WTC11 (cell line): ENCODE results near the gene PAQR9. TPM values are rescaled to one million over a fixed set of nuclear protein-coding genes. Genes with fewer than 3 reads are reported as not detected.

Source experiments
- ATAC-seq: fragments of 200-7000 bp; cut with Tn5 transposase; 2 replicates; pipeline ENCODE4 v1.10.0; 2021; ENCODE audit warnings: mild to moderate bottlenecking, moderate library complexity
- CTCF ChIA-PET: fragments of 300-600 bp; sonication (Branson Sonifier 250); formaldehyde crosslinking; loops from one replicate; lab custom pipeline; 2021; ENCODE audit warnings: antibody characterized with exemption; lab: Charles Lee
- POLR2A ChIA-PET: fragments of 350-600 bp; sonication (Branson Sonifier 250); formaldehyde crosslinking; loops from one replicate; lab custom pipeline; 2021; ENCODE audit warnings: antibody characterized with exemption; lab: Charles Lee
- DNase-seq: peaks from one replicate; pipeline ENCODE4 v3.0.0; 2021; ENCODE audit warnings: low spot score
- H3K27ac Mint-ChIP-seq: 2 replicates; pipeline ENCODE4 v1.8.0; 2021; ENCODE audit warnings: mixed read lengths
- H3K27me3 Mint-ChIP-seq: 2 replicates; pipeline ENCODE4 v1.8.0; 2021; ENCODE audit warnings: low read depth, mild to moderate bottlenecking, moderate library complexity, mixed read lengths
- H3K36me3 Mint-ChIP-seq: 2 replicates; pipeline ENCODE4 v1.8.0; 2021; ENCODE audit warnings: mixed read lengths
- H3K4me1 Mint-ChIP-seq: 2 replicates; pipeline ENCODE4 v1.8.0; 2022; ENCODE audit warnings: mixed read lengths
- H3K4me3 Mint-ChIP-seq: 2 replicates; pipeline ENCODE4 v1.8.0; 2021; ENCODE audit warnings: mild to moderate bottlenecking, moderate library complexity, mixed read lengths
- H3K9me3 Mint-ChIP-seq: 2 replicates; pipeline ENCODE4 v1.8.0; 2021; ENCODE audit warnings: mixed read lengths
- EMX1 ChIP-seq: fragments of 250-450 bp; sonication (Bioruptor Pico); IDR thresholded peaks from 2 replicates; pipeline ENCODE4 v1.8.0; 2021; ENCODE audit warnings: mild to moderate bottlenecking
- ESRRA ChIP-seq: sonication (generic); formaldehyde crosslinking; IDR thresholded peaks from 2 replicates; pipeline ENCODE4 v1.8.1; 2022; ENCODE audit warnings: mild to moderate bottlenecking, missing genetic modification reagents, borderline replicate concordance
- HMGA2 ChIP-seq: fragments of 250-450 bp; sonication (Bioruptor Pico); IDR thresholded peaks from 2 replicates; pipeline ENCODE4 v1.4.0; 2021; ENCODE audit warnings: mild to moderate bottlenecking, moderate library complexity
- NFE2L1 ChIP-seq: sonication (generic); formaldehyde crosslinking; IDR thresholded peaks from 2 replicates; pipeline ENCODE4 v1.8.1; 2023; ENCODE audit warnings: missing genetic modification reagents
- NR2C2 ChIP-seq: sonication (generic); formaldehyde crosslinking; IDR thresholded peaks from 2 replicates; pipeline ENCODE4 v1.8.0; 2022; ENCODE audit warnings: mild to moderate bottlenecking, missing genetic modification reagents
- ZBTB21 ChIP-seq: sonication (generic); formaldehyde crosslinking; IDR thresholded peaks from 2 replicates; pipeline ENCODE4 v1.8.1; 2023; ENCODE audit warnings: mild to moderate bottlenecking, missing genetic modification reagents, borderline replicate concordance
- total RNA-seq: library from RNA; stranded (reverse); gene quantifications from 3 replicates; pipeline ENCODE4 v1.2.3, GENCODE V29; 2021
- TF ChIP-seq, protein P1 (sequence below): sonication (generic); formaldehyde crosslinking; IDR thresholded peaks from 2 replicates; pipeline ENCODE4 v1.8.0; 2022; ENCODE audit warnings: mild to moderate bottlenecking, missing genetic modification reagents
- TF ChIP-seq, protein P2 (sequence below): fragments of 250-450 bp; sonication (Bioruptor Pico); IDR thresholded peaks from 2 replicates; pipeline ENCODE4 v2.1.2; 2022; ENCODE audit warnings: mild to moderate bottlenecking, moderate library complexity
- TF ChIP-seq, protein P3 (sequence below): sonication (generic); formaldehyde crosslinking; IDR thresholded peaks from 2 replicates; pipeline ENCODE4 v1.8.1; 2022; ENCODE audit warnings: low read depth, mild to moderate bottlenecking, moderate library complexity, missing genetic modification reagents, borderline replicate concordance
- TF ChIP-seq, protein P4 (sequence below): sonication (generic); formaldehyde crosslinking; IDR thresholded peaks from 2 replicates; pipeline ENCODE4 v1.8.0; 2022; ENCODE audit warnings: mild to moderate bottlenecking, missing genetic modification reagents
- TF ChIP-seq, protein P5 (sequence below): sonication (generic); formaldehyde crosslinking; IDR thresholded peaks from 2 replicates; pipeline ENCODE4 v1.8.1; 2023; ENCODE audit warnings: mild to moderate bottlenecking, missing genetic modification reagents, moderate library complexity
- TF ChIP-seq, protein P6 (sequence below): sonication (generic); formaldehyde crosslinking; conservative IDR thresholded peaks from 2 replicates; pipeline ENCODE4 v1.8.1; 2022; ENCODE audit warnings: mild to moderate bottlenecking, missing genetic modification reagents
- TF ChIP-seq, protein P7 (sequence below): fragments of 250-450 bp; sonication (Bioruptor Pico); IDR thresholded peaks from 2 replicates; pipeline ENCODE4 v1.8.0; 2021; ENCODE audit warnings: mild to moderate bottlenecking
- TF ChIP-seq, protein P8 (sequence below): sonication (generic); formaldehyde crosslinking; IDR thresholded peaks from 2 replicates; pipeline ENCODE4 v1.8.1; 2022; ENCODE audit warnings: mild to moderate bottlenecking, missing genetic modification reagents, moderate library complexity, borderline replicate concordance
- TF ChIP-seq, protein P9 (sequence below): fragments of 250-450 bp; sonication (Bioruptor Pico); IDR thresholded peaks from 2 replicates; pipeline ENCODE4 v1.9.0; 2021; ENCODE audit warnings: mild to moderate bottlenecking
- TF ChIP-seq, protein P10 (sequence below): sonication (generic); formaldehyde crosslinking; IDR thresholded peaks from 2 replicates; pipeline ENCODE4 v1.8.1; 2022; ENCODE audit warnings: missing genetic modification reagents, borderline replicate concordance
- TF ChIP-seq, protein P11 (sequence below): fragments of 250-450 bp; sonication (Bioruptor Pico); IDR thresholded peaks from 2 replicates; pipeline ENCODE4 v1.9.0; 2021; ENCODE audit warnings: mild to moderate bottlenecking

The PAQR9 gene
- total RNA-seq, 1 experiment from 2014 or later = 2.0 TPM

DNA sequence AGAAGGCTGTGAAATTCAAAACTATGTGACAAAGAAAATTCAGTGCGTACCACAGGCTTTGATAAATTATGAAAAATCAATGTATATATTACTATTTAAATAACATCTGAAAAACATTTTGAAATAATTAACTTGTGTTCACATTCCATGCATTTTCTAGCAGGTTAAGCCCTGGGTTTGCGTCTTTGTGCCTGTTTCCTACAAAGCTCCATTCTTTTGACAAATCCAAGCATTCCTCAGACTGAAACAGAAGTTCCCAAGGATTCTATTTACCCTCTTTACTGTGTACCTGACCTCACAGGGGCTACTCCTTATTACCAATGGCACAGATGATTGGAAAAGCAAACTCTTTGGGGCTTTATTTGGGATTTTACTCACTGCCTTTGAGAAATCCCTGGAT is 1.9 kb downstream of the PAQR9 start (continued):
- TF ChIP-seq, protein P1, sequence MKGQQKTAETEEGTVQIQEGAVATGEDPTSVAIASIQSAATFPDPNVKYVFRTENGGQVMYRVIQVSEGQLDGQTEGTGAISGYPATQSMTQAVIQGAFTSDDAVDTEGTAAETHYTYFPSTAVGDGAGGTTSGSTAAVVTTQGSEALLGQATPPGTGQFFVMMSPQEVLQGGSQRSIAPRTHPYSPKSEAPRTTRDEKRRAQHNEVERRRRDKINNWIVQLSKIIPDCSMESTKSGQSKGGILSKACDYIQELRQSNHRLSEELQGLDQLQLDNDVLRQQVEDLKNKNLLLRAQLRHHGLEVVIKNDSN (CRISPR knock-in tag) = no peak
- TF ChIP-seq, protein P2, sequence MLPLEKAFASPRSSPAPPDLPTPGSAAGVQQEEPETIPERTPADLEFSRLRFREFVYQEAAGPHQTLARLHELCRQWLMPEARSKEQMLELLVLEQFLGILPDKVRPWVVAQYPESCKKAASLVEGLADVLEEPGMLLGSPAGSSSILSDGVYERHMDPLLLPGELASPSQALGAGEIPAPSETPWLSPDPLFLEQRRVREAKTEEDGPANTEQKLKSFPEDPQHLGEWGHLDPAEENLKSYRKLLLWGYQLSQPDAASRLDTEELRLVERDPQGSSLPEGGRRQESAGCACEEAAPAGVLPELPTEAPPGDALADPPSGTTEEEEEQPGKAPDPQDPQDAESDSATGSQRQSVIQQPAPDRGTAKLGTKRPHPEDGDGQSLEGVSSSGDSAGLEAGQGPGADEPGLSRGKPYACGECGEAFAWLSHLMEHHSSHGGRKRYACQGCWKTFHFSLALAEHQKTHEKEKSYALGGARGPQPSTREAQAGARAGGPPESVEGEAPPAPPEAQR (CRISPR knock-in tag) = no peak
- TF ChIP-seq, protein P3, sequence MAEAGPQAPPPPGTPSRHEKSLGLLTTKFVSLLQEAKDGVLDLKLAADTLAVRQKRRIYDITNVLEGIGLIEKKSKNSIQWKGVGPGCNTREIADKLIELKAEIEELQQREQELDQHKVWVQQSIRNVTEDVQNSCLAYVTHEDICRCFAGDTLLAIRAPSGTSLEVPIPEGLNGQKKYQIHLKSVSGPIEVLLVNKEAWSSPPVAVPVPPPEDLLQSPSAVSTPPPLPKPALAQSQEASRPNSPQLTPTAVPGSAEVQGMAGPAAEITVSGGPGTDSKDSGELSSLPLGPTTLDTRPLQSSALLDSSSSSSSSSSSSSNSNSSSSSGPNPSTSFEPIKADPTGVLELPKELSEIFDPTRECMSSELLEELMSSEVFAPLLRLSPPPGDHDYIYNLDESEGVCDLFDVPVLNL (CRISPR knock-in tag) = no peak
- TF ChIP-seq, protein P4, sequence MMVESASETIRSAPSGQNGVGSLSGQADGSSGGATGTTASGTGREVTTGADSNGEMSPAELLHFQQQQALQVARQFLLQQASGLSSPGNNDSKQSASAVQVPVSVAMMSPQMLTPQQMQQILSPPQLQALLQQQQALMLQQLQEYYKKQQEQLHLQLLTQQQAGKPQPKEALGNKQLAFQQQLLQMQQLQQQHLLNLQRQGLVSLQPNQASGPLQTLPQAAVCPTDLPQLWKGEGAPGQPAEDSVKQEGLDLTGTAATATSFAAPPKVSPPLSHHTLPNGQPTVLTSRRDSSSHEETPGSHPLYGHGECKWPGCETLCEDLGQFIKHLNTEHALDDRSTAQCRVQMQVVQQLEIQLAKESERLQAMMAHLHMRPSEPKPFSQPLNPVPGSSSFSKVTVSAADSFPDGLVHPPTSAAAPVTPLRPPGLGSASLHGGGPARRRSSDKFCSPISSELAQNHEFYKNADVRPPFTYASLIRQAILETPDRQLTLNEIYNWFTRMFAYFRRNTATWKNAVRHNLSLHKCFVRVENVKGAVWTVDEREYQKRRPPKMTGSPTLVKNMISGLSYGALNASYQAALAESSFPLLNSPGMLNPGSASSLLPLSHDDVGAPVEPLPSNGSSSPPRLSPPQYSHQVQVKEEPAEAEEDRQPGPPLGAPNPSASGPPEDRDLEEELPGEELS (CRISPR knock-in tag) = no peak
- TF ChIP-seq ESRRA (CRISPR knock-in tag) (no peak), NFE2L1 (CRISPR knock-in tag) (no peak)
- TF ChIP-seq, protein P5, sequence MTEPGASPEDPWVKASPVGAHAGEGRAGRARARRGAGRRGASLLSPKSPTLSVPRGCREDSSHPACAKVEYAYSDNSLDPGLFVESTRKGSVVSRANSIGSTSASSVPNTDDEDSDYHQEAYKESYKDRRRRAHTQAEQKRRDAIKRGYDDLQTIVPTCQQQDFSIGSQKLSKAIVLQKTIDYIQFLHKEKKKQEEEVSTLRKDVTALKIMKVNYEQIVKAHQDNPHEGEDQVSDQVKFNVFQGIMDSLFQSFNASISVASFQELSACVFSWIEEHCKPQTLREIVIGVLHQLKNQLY = no peak
- TF ChIP-seq, protein P6, sequence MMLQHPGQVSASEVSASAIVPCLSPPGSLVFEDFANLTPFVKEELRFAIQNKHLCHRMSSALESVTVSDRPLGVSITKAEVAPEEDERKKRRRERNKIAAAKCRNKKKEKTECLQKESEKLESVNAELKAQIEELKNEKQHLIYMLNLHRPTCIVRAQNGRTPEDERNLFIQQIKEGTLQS (CRISPR knock-in tag) = no peak
- TF ChIP-seq, protein P7, sequence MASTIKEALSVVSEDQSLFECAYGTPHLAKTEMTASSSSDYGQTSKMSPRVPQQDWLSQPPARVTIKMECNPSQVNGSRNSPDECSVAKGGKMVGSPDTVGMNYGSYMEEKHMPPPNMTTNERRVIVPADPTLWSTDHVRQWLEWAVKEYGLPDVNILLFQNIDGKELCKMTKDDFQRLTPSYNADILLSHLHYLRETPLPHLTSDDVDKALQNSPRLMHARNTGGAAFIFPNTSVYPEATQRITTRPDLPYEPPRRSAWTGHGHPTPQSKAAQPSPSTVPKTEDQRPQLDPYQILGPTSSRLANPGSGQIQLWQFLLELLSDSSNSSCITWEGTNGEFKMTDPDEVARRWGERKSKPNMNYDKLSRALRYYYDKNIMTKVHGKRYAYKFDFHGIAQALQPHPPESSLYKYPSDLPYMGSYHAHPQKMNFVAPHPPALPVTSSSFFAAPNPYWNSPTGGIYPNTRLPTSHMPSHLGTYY (CRISPR knock-in tag) = no peak
- TF ChIP-seq, protein P8, sequence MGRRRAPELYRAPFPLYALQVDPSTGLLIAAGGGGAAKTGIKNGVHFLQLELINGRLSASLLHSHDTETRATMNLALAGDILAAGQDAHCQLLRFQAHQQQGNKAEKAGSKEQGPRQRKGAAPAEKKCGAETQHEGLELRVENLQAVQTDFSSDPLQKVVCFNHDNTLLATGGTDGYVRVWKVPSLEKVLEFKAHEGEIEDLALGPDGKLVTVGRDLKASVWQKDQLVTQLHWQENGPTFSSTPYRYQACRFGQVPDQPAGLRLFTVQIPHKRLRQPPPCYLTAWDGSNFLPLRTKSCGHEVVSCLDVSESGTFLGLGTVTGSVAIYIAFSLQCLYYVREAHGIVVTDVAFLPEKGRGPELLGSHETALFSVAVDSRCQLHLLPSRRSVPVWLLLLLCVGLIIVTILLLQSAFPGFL (CRISPR knock-in tag) = no peak

DNA sequence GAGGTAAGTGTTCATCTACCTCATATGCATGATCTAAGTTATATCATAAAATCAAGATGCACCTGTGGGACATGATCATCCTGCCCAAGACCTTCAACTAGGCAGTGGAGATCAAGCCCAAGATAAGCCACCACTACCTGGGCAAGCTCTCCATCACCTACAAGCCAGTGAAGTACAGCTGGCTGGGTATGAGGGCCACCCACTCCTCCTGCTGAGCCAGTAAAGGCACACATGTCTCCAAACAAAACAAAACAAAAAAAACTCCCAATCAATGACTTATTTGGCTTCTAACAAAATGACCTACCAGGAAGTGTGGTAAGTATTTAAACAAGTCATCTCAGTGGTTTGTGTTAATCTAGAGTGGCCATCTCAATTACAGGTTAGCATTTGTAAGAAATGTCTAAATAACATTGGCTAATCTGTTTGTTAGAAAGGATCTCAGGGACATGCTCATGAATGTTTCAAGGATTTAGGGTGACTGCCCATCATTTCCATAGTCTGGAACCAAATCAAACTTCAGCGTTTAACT is 3.1 kb downstream of the PAQR9 start:
- CTCF ChIA-PET = interaction anchor here (1.1 kb wide), 1 partner anchor 15 kb away, joined by 4 read pairs; no protein-coding TSS in a partner anchor
- TF ChIP-seq, protein P9, sequence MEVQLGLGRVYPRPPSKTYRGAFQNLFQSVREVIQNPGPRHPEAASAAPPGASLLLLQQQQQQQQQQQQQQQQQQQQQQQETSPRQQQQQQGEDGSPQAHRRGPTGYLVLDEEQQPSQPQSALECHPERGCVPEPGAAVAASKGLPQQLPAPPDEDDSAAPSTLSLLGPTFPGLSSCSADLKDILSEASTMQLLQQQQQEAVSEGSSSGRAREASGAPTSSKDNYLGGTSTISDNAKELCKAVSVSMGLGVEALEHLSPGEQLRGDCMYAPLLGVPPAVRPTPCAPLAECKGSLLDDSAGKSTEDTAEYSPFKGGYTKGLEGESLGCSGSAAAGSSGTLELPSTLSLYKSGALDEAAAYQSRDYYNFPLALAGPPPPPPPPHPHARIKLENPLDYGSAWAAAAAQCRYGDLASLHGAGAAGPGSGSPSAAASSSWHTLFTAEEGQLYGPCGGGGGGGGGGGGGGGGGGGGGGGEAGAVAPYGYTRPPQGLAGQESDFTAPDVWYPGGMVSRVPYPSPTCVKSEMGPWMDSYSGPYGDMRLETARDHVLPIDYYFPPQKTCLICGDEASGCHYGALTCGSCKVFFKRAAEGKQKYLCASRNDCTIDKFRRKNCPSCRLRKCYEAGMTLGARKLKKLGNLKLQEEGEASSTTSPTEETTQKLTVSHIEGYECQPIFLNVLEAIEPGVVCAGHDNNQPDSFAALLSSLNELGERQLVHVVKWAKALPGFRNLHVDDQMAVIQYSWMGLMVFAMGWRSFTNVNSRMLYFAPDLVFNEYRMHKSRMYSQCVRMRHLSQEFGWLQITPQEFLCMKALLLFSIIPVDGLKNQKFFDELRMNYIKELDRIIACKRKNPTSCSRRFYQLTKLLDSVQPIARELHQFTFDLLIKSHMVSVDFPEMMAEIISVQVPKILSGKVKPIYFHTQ (CRISPR knock-in tag) = no peak
- TF ChIP-seq NR2C2 (CRISPR knock-in tag) (no peak), HMGA2 (CRISPR knock-in tag) (no peak), ZBTB21 (CRISPR knock-in tag) (no peak), EMX1 (CRISPR knock-in tag) (no peak)
- TF ChIP-seq, protein P10, sequence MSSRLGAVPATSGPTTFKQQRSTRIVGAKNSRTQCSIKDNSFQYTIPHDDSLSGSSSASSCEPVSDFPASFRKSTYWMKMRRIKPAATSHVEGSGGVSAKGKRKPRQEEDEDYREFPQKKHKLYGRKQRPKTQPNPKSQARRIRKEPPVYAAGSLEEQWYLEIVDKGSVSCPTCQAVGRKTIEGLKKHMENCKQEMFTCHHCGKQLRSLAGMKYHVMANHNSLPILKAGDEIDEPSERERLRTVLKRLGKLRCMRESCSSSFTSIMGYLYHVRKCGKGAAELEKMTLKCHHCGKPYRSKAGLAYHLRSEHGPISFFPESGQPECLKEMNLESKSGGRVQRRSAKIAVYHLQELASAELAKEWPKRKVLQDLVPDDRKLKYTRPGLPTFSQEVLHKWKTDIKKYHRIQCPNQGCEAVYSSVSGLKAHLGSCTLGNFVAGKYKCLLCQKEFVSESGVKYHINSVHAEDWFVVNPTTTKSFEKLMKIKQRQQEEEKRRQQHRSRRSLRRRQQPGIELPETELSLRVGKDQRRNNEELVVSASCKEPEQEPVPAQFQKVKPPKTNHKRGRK (CRISPR knock-in tag) = no peak
- TF ChIP-seq, protein P3 (CRISPR knock-in tag) = no peak
- TF ChIP-seq, protein P11, sequence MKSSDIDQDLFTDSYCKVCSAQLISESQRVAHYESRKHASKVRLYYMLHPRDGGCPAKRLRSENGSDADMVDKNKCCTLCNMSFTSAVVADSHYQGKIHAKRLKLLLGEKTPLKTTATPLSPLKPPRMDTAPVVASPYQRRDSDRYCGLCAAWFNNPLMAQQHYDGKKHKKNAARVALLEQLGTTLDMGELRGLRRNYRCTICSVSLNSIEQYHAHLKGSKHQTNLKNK (CRISPR knock-in tag) = no peak

More for the DNA sequence above, 3.1 kb downstream of the PAQR9 start:
- peaks cover 15% of the 10 kb centered on the region for H3K4me1 Mint-ChIP-seq
- H3K9me3 Mint-ChIP-seq = no peaks in the 10 kb centered on the region
- H3K27me3 Mint-ChIP-seq = peaks cover 42% of the 10 kb centered on the region
- H3K4me3 Mint-ChIP-seq = no peak overlapping the region
- H3K36me3 Mint-ChIP-seq = peaks cover 3% of the 10 kb centered on the region; the same call in 1 of the 2 replicates
- POLR2A ChIA-PET = interaction anchor here (0.7 to 0.9 kb wide), 2 partner anchors 13 to 14 kb away, joined by 3 read pairs; no protein-coding TSS in a partner anchor
- no peak overlapping the region for H3K27ac Mint-ChIP-seq
- DNase-seq (no peak), ATAC-seq (no peak)
